Esophagus squamous epithelium (tissue), 5 donors: ENCODE results near the gene SLC7A7. TPM values are rescaled to one million over a fixed set of nuclear protein-coding genes. Genes with fewer than 3 reads are reported as not detected.

Source experiments
- DNase-seq: peaks from one replicate; lab custom pipeline; 2025; lab: John Stamatoyannopoulos, UW
- H3K27ac ChIP-seq, 4 donors: fragments of 200-600 bp; sonication (generic); one replicate each; pipeline ENCODE4 v1.5.1; 2016 to 2019; ENCODE audit warnings: mild to moderate bottlenecking in 1 of 4
- H3K27me3 ChIP-seq, 4 donors: fragments of 200-600 bp; sonication (generic); 1 replicate in 3 of 4; 2 replicates in 1 of 4; pipeline versions ENCODE4 v1.5.1 to v1.6.0; 2017 to 2021; ENCODE audit warnings: antibody characterized with exemption in 1 of 4
- H3K36me3 ChIP-seq, 3 donors: fragments of 200-600 bp; sonication (generic); one replicate each; pipeline ENCODE4 v1.5.1; 2016 to 2019
- H3K4me1 ChIP-seq, 3 donors: fragments of 200-600 bp; sonication (generic); one replicate each; pipeline ENCODE4 v1.5.1; 2017 to 2019
- H3K4me3 ChIP-seq, 4 donors: fragments of 200-600 bp; sonication (generic); 1 replicate in 3 of 4; 2 replicates in 1 of 4; pipeline ENCODE4 v1.5.1; 2016 to 2019; ENCODE audit warnings: mild to moderate bottlenecking in 2 of 4, moderate library complexity in 1 of 4
- H3K9me3 ChIP-seq, 3 donors: fragments of 200-600 bp; sonication (generic); one replicate each; pipeline ENCODE4 v1.5.1; 2016 to 2019
- POLR2A ChIP-seq, 4 donors: fragments of 450-650 bp; IDR thresholded peaks; one replicate each; pipeline ENCODE4 v1.6.1; 2017; ENCODE audit warnings: antibody characterized with exemption in 4 of 4, mild to moderate bottlenecking in 4 of 4, moderate library complexity in 3 of 4
- WGBS, 2 donors: methylation state at CpG; one replicate each; pipeline ENCODE4 v1.1.5; 2018; 5-methylcytosine and 5-hydroxymethylcytosine counted together
- intact Hi-C: fragments of 100-400 bp; cut with DNase I; formaldehyde crosslinking; loops from one replicate; pipeline ENCODE4 v1.15.0; 2022
- total RNA-seq, 4 donors: library from RNA; depleted of rRNA; stranded (reverse); fragments of >200 nt; gene quantifications; one replicate each; pipeline ENCODE4 v1.1.0, GENCODE V29; 2016
- TF ChIP-seq, protein P1 (sequence below), 6 experiments: fragments of 450-650 bp in 4 of 6; fragments of 200-600 bp in 2 of 6; sonication (generic) in 2 of 6; IDR thresholded peaks; one replicate each; pipeline ENCODE4 v1.5.1; 2016 to 2019; ENCODE audit warnings: antibody characterized with exemption in 6 of 6, mild to moderate bottlenecking in 4 of 6, moderate library complexity in 4 of 6
- donor health status: DM: yes; HTN: yes; CAD: no.

Gene SLC7A7
- total RNA-seq, 4 donors from 2014 or later, result 2.5 to 12.6 (median 7.8) TPM; not detected in 1

GRCh38 chr14:22803687-22803974, 11.6 kb downstream of the SLC7A7 start:
- 67 to 75% methylated on average over 3 of the region's 3 CpGs for WGBS, 2 donors
- intact Hi-C loops, result no loop called here
- no peak overlapping the region for H3K4me3 ChIP-seq
- H3K27ac ChIP-seq, result no peak overlapping the region
- TF ChIP-seq, protein P1, sequence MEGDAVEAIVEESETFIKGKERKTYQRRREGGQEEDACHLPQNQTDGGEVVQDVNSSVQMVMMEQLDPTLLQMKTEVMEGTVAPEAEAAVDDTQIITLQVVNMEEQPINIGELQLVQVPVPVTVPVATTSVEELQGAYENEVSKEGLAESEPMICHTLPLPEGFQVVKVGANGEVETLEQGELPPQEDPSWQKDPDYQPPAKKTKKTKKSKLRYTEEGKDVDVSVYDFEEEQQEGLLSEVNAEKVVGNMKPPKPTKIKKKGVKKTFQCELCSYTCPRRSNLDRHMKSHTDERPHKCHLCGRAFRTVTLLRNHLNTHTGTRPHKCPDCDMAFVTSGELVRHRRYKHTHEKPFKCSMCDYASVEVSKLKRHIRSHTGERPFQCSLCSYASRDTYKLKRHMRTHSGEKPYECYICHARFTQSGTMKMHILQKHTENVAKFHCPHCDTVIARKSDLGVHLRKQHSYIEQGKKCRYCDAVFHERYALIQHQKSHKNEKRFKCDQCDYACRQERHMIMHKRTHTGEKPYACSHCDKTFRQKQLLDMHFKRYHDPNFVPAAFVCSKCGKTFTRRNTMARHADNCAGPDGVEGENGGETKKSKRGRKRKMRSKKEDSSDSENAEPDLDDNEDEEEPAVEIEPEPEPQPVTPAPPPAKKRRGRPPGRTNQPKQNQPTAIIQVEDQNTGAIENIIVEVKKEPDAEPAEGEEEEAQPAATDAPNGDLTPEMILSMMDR (IDR thresholded peaks at IDR 0.05), result no peak
- TF ChIP-seq POLR2A (IDR thresholded peaks at IDR 0.05), result no peak
- H3K4me1 ChIP-seq, result no peaks in the 10 kb centered on the region
- H3K9me3 ChIP-seq, result no peaks in the 10 kb centered on the region
- H3K36me3 ChIP-seq, result no peaks in the 10 kb centered on the region
- no peaks in the 10 kb centered on the region for H3K27me3 ChIP-seq
- DNase-seq, result no peak

DNA sequence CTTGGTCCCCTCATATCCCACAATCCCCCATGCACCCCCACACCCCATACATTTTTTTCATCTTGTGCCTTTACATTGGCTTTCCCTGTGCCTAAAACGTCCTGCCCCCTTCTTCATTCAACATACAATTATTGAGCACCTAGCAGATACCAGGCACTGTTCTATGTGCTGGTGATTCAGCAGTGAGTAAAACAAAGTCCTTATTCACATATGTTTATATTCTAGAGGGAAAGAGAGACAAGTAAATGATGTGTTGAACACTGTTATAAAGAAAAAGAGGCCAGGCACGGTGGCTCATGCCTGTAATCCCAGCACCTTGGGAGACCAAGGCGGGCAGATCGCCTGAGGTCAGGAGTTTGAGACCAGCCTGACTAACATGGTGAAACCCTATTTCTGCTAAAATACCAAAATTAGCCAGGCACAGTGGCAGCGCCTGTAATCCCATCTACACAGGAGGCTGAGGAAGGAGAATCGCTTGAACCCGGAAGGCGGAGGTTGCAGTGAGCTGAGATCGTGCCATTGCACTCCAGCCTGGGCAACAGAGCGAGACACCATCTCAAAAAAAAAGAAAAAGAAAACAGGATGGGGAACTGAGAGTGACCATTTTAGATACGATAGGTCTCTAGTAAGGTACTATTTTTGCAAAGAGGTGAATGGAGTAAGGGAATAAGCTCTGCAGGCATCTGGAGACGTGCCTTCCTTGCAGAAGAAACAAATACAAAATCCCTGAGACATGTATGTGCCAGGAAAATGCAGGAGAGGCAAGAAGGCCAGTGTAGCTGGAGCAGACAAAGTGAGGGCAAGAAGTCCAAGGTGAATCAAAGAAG, 12.2 kb downstream of the SLC7A7 start:
- intact Hi-C loops, result no loop called here
- no peak for TF ChIP-seq POLR2A (IDR thresholded peaks at IDR 0.05)
- TF ChIP-seq, protein P1 (IDR thresholded peaks at IDR 0.05), result no peak
- no peak for DNase-seq

DNA sequence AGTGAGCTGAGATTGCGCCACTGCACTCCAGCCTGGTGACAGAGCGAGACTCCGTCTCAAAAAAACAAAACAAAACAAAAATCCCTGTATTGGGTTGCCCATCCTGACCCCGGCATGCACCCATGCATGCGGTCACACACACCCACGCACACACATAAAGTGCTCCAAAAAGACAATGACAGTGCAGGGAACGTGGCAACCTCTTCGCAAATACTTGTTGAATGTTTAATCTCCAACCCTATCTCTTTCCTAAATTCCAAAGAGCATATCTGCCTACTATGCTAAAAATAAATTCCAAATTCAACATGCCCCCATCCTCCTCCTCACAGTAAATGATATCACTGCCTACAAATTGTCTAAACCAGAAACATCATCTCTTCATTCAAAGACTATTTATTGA, 13.5 kb downstream of the SLC7A7 start:
- H3K36me3 ChIP-seq, result no peaks in the 10 kb centered on the region
- H3K4me1 ChIP-seq, result no peaks in the 10 kb centered on the region
- TF ChIP-seq POLR2A (IDR thresholded peaks at IDR 0.05), result no peak
- TF ChIP-seq, protein P1 (IDR thresholded peaks at IDR 0.05), result no peak
- DNase-seq, result no peak
- peaks cover 0 to under 1% (median 0%) of the 10 kb centered on the region in 4 donors for H3K27me3 ChIP-seq
- 82 to 86% methylated on average over 8 of the region's 8 CpGs for WGBS, 2 donors
- H3K9me3 ChIP-seq, result no peaks in the 10 kb centered on the region
- intact Hi-C loops, result no loop called here
- no peak overlapping the region for H3K27ac ChIP-seq
- no peak overlapping the region for H3K4me3 ChIP-seq

More for the DNA sequence above, 12.2 kb downstream of the SLC7A7 start:
- WGBS, 2 donors, result 74 to 76% methylated on average over 11 to 12 of the region's 12 CpGs
- Histone ChIP-seq H3K27ac (no peak overlapping the region), H3K4me3 (no peak overlapping the region), H3K36me3 (no peaks in the 10 kb centered on the region), H3K4me1 (no peaks in the 10 kb centered on the region), H3K9me3 (no peaks in the 10 kb centered on the region), H3K27me3 (no peaks in the 10 kb centered on the region)

DNA sequence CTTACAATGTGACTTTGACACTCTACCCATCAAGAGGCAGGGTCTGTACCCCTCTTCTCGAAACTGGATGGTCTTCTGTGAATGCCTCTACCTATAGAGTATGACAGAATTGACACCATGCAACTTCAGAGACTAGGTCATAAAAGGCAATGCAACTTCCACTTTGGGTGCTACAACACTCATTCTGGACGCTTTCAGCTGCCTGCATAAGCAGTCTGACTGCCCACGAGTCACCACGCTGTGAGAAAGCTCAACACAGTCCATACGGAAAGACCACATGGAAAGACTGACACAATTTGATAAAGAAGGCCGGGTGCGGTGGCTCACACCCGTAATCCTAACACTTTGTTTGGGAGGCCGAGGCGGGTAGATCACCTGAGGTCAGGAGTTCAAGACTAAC, 14.9 kb downstream of the SLC7A7 start:
- Histone ChIP-seq H3K27me3 (peaks cover 0 to 11% (median 0%) of the 10 kb centered on the region in 4 donors), H3K4me3 (no peak overlapping the region), H3K27ac (no peak overlapping the region), H3K9me3 (no peaks in the 10 kb centered on the region), H3K4me1 (no peaks in the 10 kb centered on the region), H3K36me3 (no peaks in the 10 kb centered on the region)
- TF ChIP-seq, protein P1 (IDR thresholded peaks at IDR 0.05), result no peak
- no peak for TF ChIP-seq POLR2A (IDR thresholded peaks at IDR 0.05)
- WGBS, 2 donors, result 86 to 90% methylated on average over 10 of the region's 10 CpGs
- intact Hi-C loops, result no loop called here
- DNase-seq, result no peak

- no peak for TF ChIP-seq POLR2A (IDR thresholded peaks at IDR 0.05)
- TF ChIP-seq, protein P1 (IDR thresholded peaks at IDR 0.05), result no peak
- Histone ChIP-seq H3K4me1 (no peaks in the 10 kb centered on the region), H3K27ac (peak overlapping the region in 1 of 4 donors; percentile 34), H3K4me3 (no peak overlapping the region), H3K27me3 (peaks cover 0 to 11% (median 0%) of the 10 kb centered on the region in 4 donors), H3K36me3 (no peaks in the 10 kb centered on the region), H3K9me3 (no peaks in the 10 kb centered on the region)
- intact Hi-C loops, result no loop called here
- DNase-seq, result no peak
- 36 to 42% methylated on average over 2 of the region's 2 CpGs for WGBS, 2 donors
These were observed 16.7 kb downstream of the SLC7A7 start for GRCh38 chr14:22798528-22798927.
